Measurements from ENCODE around the gene REEP1.
"Not testable (repeated sequence)": the region's sequence is repeated elsewhere in the genome, so short reads cannot be mapped to it uniquely, and the experiment has no call there.

Gene REEP1

DNA sequence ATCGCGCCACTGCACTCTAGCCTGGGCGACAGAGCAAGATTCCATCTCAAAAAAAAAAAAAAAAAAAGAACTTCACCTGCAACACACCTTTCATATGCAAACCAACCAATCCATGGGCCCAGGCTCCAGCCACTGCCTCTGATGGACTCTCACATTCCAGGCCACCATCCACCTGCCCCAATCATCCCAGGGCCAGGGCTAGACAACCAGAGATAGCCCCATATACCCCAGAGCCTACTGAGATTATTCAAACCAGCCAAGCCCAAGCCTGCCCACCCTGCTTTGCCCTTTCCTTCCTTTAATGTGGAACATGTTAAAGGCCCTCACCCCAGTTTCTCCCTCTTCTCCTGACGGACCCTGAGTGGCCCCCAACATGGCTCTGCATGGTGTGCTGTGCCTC, 81.1 kb downstream of the REEP1 start:
- no peak for DNase-seq (ENCODE audit: low read depth)
- TF ChIP-seq CTCF (conservative IDR thresholded peaks at IDR 0.05; ENCODE audit: control insufficient read depth, insufficient read depth, low read depth, low read length): no peak
- H3K4me3 ChIP-seq (ENCODE audit: control insufficient read depth, low read depth, low read length): no peak overlapping the region

- no peak overlapping the region for H3K4me3 ChIP-seq (ENCODE audit: control insufficient read depth, low read depth, low read length)
- TF ChIP-seq CTCF (conservative IDR thresholded peaks at IDR 0.05; ENCODE audit: control insufficient read depth, insufficient read depth, low read depth, low read length): no peak
- no peak for DNase-seq (ENCODE audit: low read depth)
Measured at GRCh38 chr2:86254576-86255538, 82.6 kb downstream of the REEP1 start.

DNA sequence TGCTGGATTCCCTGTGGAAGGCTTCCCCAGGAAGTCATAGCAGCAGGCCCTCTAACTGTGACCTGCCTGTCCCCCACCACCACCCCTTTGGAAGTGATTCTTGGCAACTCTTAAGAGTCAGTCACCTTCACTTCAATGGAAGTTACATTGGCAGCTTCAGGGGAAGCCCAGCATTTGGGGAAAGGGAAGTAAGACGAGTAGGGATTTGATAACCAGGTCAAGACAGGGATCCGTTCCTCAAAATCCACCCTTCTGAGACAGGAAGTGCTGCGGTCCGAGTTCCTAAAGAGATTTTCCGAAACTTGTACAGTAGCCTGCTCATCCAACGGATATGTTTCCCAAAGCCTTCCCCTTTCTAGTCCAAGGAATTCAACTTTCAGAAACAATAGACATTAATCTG, 84.0 kb downstream of the REEP1 start:
- no peak for TF ChIP-seq CTCF (conservative IDR thresholded peaks at IDR 0.05; ENCODE audit: control insufficient read depth, insufficient read depth, low read depth, low read length)

GRCh38 chr2:86251840-86252266, 85.6 kb downstream of the REEP1 start:
- no peak overlapping the region for H3K4me3 ChIP-seq (ENCODE audit: control insufficient read depth, low read depth, low read length)
- TF ChIP-seq CTCF (conservative IDR thresholded peaks at IDR 0.05; ENCODE audit: control insufficient read depth, insufficient read depth, low read depth, low read length): no peak
- no peak for DNase-seq (ENCODE audit: low read depth)

More for the DNA sequence above, 84.0 kb downstream of the REEP1 start:
- DNase-seq (ENCODE audit: low read depth): no peak
- no peak overlapping the region for H3K4me3 ChIP-seq (ENCODE audit: control insufficient read depth, low read depth, low read length)

- DNase-seq (ENCODE audit: low read depth): peak; percentile 93
- no peak overlapping the region for H3K4me3 ChIP-seq (ENCODE audit: control insufficient read depth, low read depth, low read length)
- TF ChIP-seq CTCF (conservative IDR thresholded peaks at IDR 0.05; ENCODE audit: control insufficient read depth, insufficient read depth, low read depth, low read length): peak; percentile 3
Measured at GRCh38 chr2:86249579-86250391, 87.6 kb downstream of the REEP1 start.

- H3K4me3 ChIP-seq (ENCODE audit: control insufficient read depth, low read depth, low read length): no peak overlapping the region
- TF ChIP-seq CTCF (conservative IDR thresholded peaks at IDR 0.05; ENCODE audit: control insufficient read depth, insufficient read depth, low read depth, low read length): no peak
- no peak for DNase-seq (ENCODE audit: low read depth)
Measured at GRCh38 chr2:86249176-86249575, 88.2 kb downstream of the REEP1 start.

GRCh38 chr2:86245222-86245621, 92.2 kb downstream of the REEP1 start:
- H3K4me3 ChIP-seq (ENCODE audit: control insufficient read depth, low read depth, low read length); DNase-seq (ENCODE audit: low read depth): not testable (repeated sequence)

DNA sequence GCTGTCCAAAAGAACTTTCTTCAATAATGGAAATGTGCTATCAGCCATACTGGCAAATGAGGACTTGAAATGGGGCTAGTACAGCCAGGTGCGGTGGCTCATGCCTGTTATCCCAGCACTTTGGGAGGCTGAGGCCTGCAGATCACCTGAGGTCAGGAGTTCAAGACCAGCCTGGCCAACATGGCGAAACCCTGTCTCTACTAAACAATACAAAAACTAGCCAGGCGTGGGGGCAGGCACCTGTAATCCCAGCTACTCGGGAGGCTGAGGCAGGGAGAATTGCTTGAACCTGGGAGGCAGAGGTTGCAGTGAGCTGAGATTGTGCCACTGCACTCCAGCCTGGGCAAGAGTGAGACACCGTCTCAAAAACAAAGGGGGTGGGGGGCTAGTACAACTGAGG, 92.6 kb downstream of the REEP1 start:
- H3K4me3 ChIP-seq (ENCODE audit: control insufficient read depth, low read depth, low read length); DNase-seq (ENCODE audit: low read depth): not testable (repeated sequence)
